Measurements from ENCODE around the gene IGSF10.

GRCh38 chr3:151452368-151452767 lies 8.5 kb downstream of the IGSF10 start:
- TF ChIP-seq CTCF (IDR thresholded peaks at IDR 0.05) (no peak), POLR2A (IDR thresholded peaks at IDR 0.05) (no peak)

All from uterus (tissue), 2 donors.